Progenitor cell of endocrine pancreas (in vitro differentiated cells): ENCODE results near the gene PPP2R2C. TPM values are rescaled to one million over a fixed set of nuclear protein-coding genes. Genes with fewer than 3 reads are reported as not detected.

Experiments used
- DNase-seq: peaks from one replicate; pipeline ENCODE4 v3.0.0; 2021; ENCODE audit warnings: low spot score; ENCODE audit not compliant: unreplicated experiment
- H3K27ac Mint-ChIP-seq: 2 replicates; pipeline ENCODE4 v1.8.0; 2021; ENCODE audit warnings: mild to moderate bottlenecking, moderate library complexity, mixed read lengths
- H3K27me3 Mint-ChIP-seq: 2 replicates; pipeline ENCODE4 v1.8.0; 2021; ENCODE audit warnings: mixed read lengths
- H3K36me3 Mint-ChIP-seq: 2 replicates; pipeline ENCODE4 v1.8.0; 2022; ENCODE audit warnings: mixed read lengths; ENCODE audit not compliant: insufficient read depth
- H3K4me1 Mint-ChIP-seq: 2 replicates; pipeline ENCODE4 v1.8.0; 2021; ENCODE audit warnings: low read depth, mixed read lengths
- H3K4me3 Mint-ChIP-seq: 2 replicates; pipeline ENCODE4 v1.8.0; 2021; ENCODE audit warnings: low read depth, mild to moderate bottlenecking, moderate library complexity, mixed read lengths
- H3K9me3 Mint-ChIP-seq: 2 replicates; pipeline ENCODE4 v1.8.0; 2021; ENCODE audit warnings: low read depth, mixed read lengths
- CTCF ChIP-seq: fragments of 200-600 bp; sonication (generic); IDR thresholded peaks from one replicate; pipeline ENCODE4 v1.5.0; 2021; ENCODE audit warnings: antibody characterized with exemption, mild to moderate bottlenecking; ENCODE audit not compliant: unreplicated experiment
- total RNA-seq: library from RNA; stranded (reverse); gene quantifications from 2 replicates; pipeline ENCODE4 v1.2.1, GENCODE V29; 2021

Gene PPP2R2C
- total RNA-seq, 1 donor from 2014 or later, result 0.19 TPM

GRCh38 chr4:6332669-6333050, 139.8 kb downstream of the PPP2R2C start:
- H3K4me3 Mint-ChIP-seq, result no peak overlapping the region
- H3K27me3 Mint-ChIP-seq, result peaks cover 30% of the 10 kb centered on the region
- H3K4me1 Mint-ChIP-seq, result peaks cover 4% of the 10 kb centered on the region
- no peak for TF ChIP-seq CTCF
- DNase-seq, result no peak
- H3K27ac Mint-ChIP-seq, result no peak overlapping the region
- no peaks in the 10 kb centered on the region for H3K9me3 Mint-ChIP-seq
- H3K36me3 Mint-ChIP-seq, result no peaks in the 10 kb centered on the region

- H3K4me1 Mint-ChIP-seq, result peaks cover 1% of the 10 kb centered on the region
- peak; percentile 76 for TF ChIP-seq CTCF
- no peaks in the 10 kb centered on the region for H3K36me3 Mint-ChIP-seq
- H3K4me3 Mint-ChIP-seq, result no peak overlapping the region
- H3K27ac Mint-ChIP-seq, result no peak overlapping the region
- peak; percentile 48 for DNase-seq
- peaks cover 25% of the 10 kb centered on the region for H3K27me3 Mint-ChIP-seq
- H3K9me3 Mint-ChIP-seq, result no peaks in the 10 kb centered on the region
These were observed 140.3 kb downstream of the PPP2R2C start for GRCh38 chr4:6332042-6332668.

- Mint-ChIP-seq H3K4me3 (no peak overlapping the region), H3K9me3 (no peaks in the 10 kb centered on the region), H3K4me1 (no peaks in the 10 kb centered on the region), H3K27me3 (peaks cover 22% of the 10 kb centered on the region), H3K36me3 (no peaks in the 10 kb centered on the region), H3K27ac (no peak overlapping the region)
- DNase-seq, result no peak
- TF ChIP-seq CTCF, result no peak
These were observed 140.9 kb downstream of the PPP2R2C start for GRCh38 chr4:6331468-6331867.

GRCh38 chr4:6331018-6331417, 141.4 kb downstream of the PPP2R2C start:
- H3K9me3 Mint-ChIP-seq, result no peaks in the 10 kb centered on the region
- H3K27me3 Mint-ChIP-seq, result peaks cover 22% of the 10 kb centered on the region
- no peak overlapping the region for H3K27ac Mint-ChIP-seq
- no peaks in the 10 kb centered on the region for H3K4me1 Mint-ChIP-seq
- peak; percentile 52 for TF ChIP-seq CTCF
- DNase-seq, result no peak
- no peaks in the 10 kb centered on the region for H3K36me3 Mint-ChIP-seq
- no peak overlapping the region for H3K4me3 Mint-ChIP-seq

GRCh38 chr4:6330384-6330767, 142.0 kb downstream of the PPP2R2C start:
- H3K36me3 Mint-ChIP-seq, result no peaks in the 10 kb centered on the region
- DNase-seq, result no peak
- no peak for TF ChIP-seq CTCF
- H3K9me3 Mint-ChIP-seq, result no peaks in the 10 kb centered on the region
- peaks cover 22% of the 10 kb centered on the region for H3K27me3 Mint-ChIP-seq
- H3K4me3 Mint-ChIP-seq, result no peak overlapping the region
- H3K27ac Mint-ChIP-seq, result no peak overlapping the region
- no peaks in the 10 kb centered on the region for H3K4me1 Mint-ChIP-seq
